ENCODE measurements around the gene RUNDC1.
A peak's percentile ranks its signal among the peaks of the same experiment; 100 is the strongest.

Gene RUNDC1

GRCh38 chr17:43020030-43020621, 39.8 kb downstream of the RUNDC1 start:
- DNase-seq, result no peak

- DNase-seq, result no peak
Measured at GRCh38 chr17:43020789-43021740, 40.7 kb downstream of the RUNDC1 start.

- DNase-seq, result no peak
Measured at GRCh38 chr17:43021741-43022512, 41.6 kb downstream of the RUNDC1 start, which contains the start of gene VAT1. Gene VAT1 (minus strand): TSS chr17:43022385. CDS start chr17:43022322, 63 bp downstream.

GRCh38 chr17:43024407-43025289, 44.3 kb downstream of the RUNDC1 start, which contains the start of gene RND2:
Gene RND2 (plus strand): TSS chr17:43025231. CDS start chr17:43025348, 117 bp downstream.
- peak; percentile 75 for DNase-seq

- no peak for DNase-seq
Measured at GRCh38 chr17:43025290-43025657, 44.9 kb downstream of the RUNDC1 start.

- DNase-seq, result no peak
Measured at GRCh38 chr17:43025766-43026537, 45.6 kb downstream of the RUNDC1 start.

- no peak for DNase-seq
Measured at GRCh38 chr17:43026595-43026994, 46.2 kb downstream of the RUNDC1 start.

GRCh38 chr17:43027091-43028032, 47.0 kb downstream of the RUNDC1 start:
- DNase-seq, result no peak

GRCh38 chr17:43028221-43028861, 48.0 kb downstream of the RUNDC1 start:
- DNase-seq, result no peak

GRCh38 chr17:43030137-43030767, 49.9 kb downstream of the RUNDC1 start:
- DNase-seq, result no peak

- DNase-seq, result no peak
Measured at GRCh38 chr17:43031666-43032065, 51.3 kb downstream of the RUNDC1 start.

- no peak for DNase-seq
Measured at GRCh38 chr17:43033948-43034881, 53.9 kb downstream of the RUNDC1 start.

- DNase-seq, result no peak
Measured at GRCh38 chr17:43034894-43035293, 54.5 kb downstream of the RUNDC1 start.

- DNase-seq, result no peak
Measured at GRCh38 chr17:43039646-43040045, 59.3 kb downstream of the RUNDC1 start.

- no peak for DNase-seq
Measured at GRCh38 chr17:43040655-43041054, 60.3 kb downstream of the RUNDC1 start.

- DNase-seq, result no peak
Measured at GRCh38 chr17:43042025-43042628, 61.8 kb downstream of the RUNDC1 start.

Measured in NCI-H187 treated with DMSO at 0.1 percent for 48 hours (cell line).